GM19372 (cell line): Measurements from ENCODE around the gene MARCHF5.
"Not testable (repeated sequence)": the region's sequence is repeated elsewhere in the genome, so short reads cannot be mapped to it uniquely, and the experiment has no call there.

Source experiments
- ATAC-seq: cut with Tn5 transposase; IDR thresholded peaks from one replicate; pipeline ENCODE4 v1.9.1; 2021; ENCODE audit warnings: mild to moderate bottlenecking, low read depth, moderate library complexity; ENCODE audit not compliant: unreplicated experiment

The MARCHF5 gene

GRCh38 chr10:92303096-92303495, 12.1 kb downstream of the MARCHF5 start:
- no peak for ATAC-seq

GRCh38 chr10:92304061-92304460, 13.1 kb downstream of the MARCHF5 start:
- no peak for ATAC-seq

GRCh38 chr10:92305133-92306072, 14.4 kb downstream of the MARCHF5 start:
- ATAC-seq, result no peak

- no peak for ATAC-seq
Observed at GRCh38 chr10:92309272-92309671, 18.3 kb downstream of the MARCHF5 start.

DNA sequence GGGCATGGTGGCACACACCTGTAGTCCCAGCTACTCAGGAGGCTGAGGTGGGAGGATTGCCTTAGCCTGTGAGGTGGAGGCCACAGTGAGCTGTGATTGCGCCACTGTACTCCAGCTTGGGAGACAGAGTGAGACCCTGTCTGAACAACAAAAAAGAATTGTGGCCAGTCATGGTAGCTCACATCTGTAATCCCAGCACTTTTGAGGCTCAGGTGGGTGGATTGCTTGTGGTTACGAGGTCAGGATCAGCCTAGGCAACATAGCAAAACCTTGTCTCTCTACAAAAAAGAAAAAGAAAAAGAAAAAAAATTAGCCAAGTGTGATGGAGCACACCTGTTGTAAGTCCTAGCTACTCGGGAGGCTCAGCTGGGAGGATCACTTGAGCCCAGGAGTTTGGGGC, 22.8 kb downstream of the MARCHF5 start:
- ATAC-seq, result no peak

DNA sequence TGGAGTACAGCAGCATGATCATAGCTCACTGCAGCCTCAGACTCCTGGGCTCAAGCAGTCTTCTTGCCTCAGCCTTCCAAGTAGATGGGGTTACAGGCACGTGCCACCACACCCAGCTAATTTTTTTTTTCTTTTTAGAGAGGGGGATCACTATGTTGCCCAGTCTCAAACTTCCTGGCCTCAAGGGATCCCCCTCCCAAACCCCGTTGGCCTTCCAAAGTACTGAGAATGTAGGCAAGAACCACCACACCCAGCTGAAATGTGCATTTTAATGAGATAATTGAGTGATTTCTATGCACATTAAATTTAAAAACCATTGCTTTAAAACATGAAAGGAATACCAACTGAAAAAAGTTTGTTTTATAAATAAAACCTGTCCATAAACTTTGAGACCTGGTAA, 25.6 kb downstream of the MARCHF5 start:
- ATAC-seq, result no peak

DNA sequence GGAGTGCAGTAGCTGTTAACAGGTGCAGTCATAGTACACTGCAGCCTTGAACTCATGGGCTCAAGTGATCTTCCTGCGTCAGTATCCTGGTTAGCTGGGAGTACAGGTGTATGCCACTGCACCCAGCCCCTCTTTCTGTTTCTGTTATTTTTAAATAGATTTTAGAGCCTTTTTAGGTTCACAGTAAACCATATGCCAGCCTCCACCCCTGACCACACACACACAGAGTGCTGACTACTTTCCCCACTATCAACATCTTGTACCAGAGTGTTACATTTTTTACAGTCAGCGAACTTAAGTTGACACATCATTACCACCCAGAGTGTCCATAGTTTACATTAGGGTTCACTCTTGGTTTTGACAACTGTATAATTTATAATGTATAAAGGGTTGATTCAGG, 32.1 kb downstream of the MARCHF5 start:
- no peak for ATAC-seq

DNA sequence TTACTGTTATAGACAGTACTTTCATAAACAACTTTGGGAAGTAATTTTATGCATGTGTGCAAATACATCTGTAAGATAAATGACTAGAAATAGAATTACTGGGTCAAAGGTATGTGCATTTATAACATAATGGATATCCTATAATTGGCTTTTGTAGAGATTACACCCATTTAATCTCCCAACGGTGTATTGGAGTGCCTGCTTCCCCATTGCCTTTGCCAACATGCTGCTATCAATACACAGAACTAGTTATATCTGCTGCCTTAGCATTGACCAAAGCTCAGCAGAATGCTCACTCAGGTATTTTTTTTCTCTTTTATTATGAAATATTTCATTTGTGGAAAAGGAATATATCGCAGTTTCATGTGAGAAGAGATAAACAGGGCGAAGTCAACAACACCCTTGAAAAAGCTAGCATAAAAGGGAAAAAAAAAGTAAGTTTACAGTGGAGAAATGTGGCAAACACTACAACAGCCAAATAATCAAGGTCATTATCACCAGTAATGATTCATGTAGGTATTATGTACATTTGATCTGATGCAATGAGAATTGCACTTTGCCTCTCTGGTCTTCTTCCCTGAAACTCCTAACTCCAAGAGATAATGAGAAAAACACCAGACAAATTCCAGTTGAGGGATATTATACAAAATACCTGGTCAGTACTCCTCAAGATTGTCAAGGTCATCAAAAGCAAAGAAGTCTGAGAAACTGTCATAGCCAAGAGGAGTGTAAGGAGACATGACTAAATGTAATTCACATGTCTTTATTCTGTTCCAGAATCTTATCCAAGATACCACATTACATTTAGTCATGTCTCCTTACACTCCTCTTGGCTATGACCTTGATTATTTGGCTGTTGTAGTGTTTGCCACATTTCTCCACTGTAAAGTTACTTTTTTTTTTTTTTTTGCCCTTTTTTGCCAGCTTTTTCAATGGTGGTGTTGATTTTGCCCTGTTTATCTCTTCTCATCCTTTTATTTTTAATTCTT, 36.8 kb downstream of the MARCHF5 start:
- ATAC-seq, result no peak

DNA sequence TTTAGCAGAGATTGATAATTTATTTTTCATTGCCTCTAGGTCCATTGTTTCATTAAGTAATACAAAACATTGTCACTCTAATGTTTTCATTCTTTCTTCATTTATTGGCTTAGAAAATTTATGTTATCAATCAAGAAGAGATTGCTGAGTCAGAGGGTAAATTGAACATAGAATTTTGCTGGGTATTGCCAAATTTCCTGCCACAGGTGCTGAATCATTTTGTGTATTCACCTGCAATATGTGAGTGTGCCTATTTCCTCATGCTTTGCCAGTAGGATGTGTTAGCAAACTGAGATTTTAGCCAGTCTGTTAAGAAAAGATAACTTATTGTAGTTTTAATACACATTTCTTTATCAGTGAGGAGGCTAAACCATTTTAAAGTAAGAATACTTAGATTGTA, 38.0 kb downstream of the MARCHF5 start:
- ATAC-seq, result no peak

DNA sequence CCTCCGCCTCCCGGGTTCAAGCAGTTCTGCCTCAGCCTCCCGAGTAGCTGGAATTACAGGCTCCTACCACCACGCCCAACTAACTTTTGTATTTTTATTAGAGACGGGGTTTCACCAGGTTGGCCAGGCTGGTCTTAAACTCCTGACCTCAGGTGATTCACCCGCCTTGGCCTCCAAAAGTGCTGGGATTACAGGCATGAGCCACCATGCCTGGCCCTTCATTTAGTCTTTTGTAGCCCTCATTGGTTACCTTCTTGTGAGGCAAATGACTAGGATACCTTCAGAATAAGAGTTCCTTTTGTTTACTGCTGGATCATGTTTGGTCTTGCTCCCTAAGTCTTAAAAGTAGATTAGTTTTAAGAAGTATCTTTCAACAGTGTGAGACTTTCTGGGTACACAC, 39.0 kb downstream of the MARCHF5 start:
- ATAC-seq, result not testable (repeated sequence)

DNA sequence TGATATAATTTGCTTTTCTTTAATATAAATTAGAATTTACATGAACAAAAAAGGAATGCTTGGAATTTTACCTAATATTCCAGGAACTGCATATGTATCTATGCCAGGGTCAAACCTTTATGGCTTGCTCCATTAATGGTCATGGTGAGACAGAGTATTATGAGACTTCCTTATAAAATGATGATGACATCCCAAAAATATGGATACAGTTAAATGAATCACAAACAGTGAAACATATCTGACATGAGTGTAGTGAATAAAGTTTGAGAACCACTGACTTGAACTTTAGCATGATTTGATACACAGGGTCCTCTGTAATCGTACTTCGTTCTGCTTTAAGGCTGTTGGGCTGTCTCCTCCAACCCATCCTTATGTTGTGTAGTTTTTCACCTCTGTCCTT, 51.8 kb downstream of the MARCHF5 start:
- no peak for ATAC-seq

GRCh38 chr10:92345575-92345974, 54.6 kb downstream of the MARCHF5 start:
- ATAC-seq, result not testable (repeated sequence)

DNA sequence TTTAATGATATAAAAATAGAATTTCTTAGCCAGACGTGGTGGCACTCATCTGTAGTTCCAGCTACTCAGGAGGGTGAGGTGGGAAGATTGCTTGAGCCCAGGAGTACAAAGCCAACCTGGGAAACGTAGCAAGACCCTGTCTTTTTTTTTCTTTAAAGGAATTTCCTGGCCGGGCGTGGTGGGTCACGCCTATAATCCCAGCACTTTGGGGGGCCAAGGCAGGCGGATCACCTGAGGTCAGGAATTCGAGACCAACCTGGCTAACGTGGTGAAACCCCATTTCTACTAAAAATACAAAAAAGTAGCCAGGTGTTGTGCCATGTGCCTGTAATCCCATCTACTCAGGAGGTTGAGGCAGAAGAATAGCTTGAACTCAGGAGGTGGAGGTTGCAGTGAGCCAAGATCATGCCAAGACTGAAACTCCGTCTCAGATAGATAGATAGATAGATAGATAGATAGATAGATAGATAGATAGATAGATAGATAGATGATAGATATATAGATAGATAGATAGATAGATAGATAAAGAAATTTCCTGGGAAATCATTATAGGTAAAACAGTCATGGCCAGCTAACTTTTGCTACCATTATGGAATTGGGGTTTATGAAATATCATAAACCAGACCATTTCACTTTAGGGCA, 56.2 kb downstream of the MARCHF5 start:
- ATAC-seq, result not testable (repeated sequence)

DNA sequence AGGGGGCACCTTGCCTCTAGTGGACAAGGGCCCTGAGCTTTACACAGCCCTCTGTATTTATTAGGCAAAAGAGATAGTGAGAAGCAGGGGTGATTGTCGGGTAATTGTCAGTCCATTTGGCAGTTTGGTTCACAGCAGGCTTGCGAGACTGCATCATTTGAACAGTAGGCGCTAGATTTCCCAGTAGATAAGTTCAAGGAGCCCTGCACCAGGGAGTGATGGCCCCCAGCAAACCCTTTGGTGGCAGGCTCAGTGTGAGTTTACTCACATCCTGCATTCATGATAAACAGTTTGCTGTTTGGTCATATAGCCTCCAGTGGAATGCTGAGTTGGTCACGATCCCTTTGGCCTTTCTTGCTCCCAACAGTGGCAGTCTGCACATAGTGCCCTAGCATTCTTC, 59.4 kb downstream of the MARCHF5 start:
- ATAC-seq, result no peak

DNA sequence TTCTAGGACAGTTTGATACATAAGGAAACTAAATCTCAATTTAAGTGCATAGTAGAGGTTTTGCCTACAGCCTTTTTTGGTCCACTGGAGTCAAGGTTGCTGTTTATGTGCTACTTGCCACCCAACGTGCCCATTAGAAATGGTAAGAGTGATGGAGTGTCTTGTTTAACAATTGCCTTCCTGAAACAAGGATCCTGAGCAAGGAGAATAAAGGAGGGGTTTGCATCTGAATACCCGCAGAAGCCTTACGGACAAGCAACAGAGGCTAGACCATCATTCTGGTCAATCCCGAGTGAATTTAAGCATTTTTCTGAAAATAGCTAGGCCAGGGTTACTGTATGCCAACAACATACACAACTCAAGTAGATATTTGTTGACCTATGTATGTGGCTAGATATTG, 63.6 kb downstream of the MARCHF5 start:
- no peak for ATAC-seq

DNA sequence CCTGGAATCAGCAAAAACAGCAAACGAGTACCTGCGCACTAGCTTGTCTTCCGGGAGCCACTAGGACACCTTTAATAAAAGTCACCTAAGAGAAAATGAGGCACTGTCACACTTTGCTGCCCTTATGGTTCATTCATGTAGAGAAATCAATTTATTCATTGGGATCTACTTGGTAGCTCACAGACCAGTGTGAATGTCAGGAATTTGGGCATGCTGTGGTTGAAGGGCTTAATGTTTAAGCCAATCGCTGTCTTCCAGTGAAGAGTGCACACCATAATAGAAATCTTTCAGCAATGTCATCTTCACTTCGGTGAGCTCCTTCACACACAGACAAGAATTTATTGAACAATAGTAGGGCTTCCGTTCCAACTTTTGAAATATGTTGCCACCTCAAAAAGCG, 65.1 kb downstream of the MARCHF5 start:
- ATAC-seq, result no peak

DNA sequence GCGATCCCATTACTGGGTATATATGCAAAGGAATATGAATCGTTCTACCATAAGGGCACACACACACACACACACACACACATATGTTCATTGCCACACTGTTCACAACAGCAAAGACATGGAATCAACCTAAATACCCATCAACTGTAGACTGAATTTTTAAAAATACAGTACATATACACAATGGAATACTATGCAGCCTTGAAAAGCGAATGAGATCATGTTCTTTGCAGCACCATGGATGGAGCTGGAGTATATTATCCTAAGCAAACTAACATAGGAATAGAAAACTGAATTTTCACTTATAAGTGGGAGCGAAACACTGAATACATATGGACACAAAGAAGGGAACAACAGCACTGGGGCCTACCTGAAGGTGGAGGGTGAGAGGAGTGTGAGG, 72.5 kb downstream of the MARCHF5 start:
- no peak for ATAC-seq

DNA sequence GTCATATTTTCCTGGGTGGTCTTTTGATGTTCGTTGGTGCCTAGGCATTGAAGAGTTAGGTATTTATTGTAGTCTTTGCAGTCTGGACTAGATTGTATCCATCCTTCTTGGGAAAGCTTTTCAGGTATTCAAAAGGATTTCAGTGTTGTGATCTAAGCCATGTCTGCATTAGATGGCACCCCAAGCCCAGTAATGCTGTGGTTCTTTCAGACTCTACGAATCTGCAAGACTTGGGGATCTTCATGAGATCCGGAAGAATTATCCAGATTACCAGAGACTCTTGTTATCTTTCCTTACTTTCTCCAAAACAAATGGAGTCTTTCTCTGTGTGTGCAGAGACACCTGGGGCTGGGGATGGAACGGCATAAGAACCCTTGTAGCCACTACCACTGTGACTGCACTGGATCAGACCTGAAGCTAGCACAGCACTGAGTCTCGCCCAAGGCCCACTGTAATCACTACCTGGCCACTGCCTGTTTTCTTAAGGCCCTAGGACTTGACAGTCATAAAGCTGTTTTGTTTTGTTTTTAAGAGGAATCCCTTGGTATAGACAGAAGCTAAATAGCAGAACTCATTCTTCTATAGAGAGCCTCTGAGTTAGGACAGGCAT, 75.5 kb downstream of the MARCHF5 start:
- ATAC-seq, result no peak

DNA sequence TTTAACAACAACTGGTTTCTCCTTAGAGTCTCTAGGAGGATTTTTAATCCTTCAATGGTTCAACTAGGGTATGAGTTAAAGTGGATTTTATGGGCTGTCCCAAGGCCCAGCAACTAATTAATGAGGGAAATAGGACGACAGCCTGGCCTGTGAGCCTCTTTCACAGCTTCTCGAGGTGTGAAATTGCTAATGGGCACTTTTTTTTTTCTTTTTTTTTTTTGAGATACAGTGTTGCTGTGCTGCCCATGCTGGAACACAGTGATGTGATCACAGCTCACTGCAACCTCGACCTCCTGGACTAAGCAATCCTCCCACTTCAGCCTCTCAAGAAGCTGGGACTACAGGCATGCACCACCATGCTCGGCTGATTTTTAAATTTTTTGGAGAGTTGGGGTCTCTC, 87.0 kb downstream of the MARCHF5 start:
- ATAC-seq, result no peak

DNA sequence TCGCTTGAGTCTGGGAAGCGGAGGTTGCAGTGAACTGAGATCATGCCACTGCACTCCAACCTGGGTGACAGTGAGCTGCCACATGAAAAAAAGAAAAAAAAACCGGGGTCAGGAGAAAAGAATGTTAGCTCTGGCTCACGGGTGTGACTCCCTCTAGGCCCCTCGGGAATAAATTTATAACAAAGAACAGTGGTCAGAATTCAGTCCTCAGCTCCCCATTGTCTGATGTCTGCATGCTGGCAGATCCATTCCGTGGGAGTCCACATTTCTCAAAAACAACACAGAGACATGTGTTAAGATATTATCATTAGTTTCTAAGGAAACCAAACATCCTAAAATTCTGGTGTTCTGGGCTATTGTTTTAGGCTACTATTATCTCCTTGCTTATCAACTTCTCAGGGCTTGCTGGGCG, 90.6 kb downstream of the MARCHF5 start:
- no peak for ATAC-seq
